GM21786 (cell line): Measurements from ENCODE around the gene THEM5.

Source experiments
- ATAC-seq: cut with Tn5 transposase; IDR thresholded peaks from one replicate; pipeline ENCODE4 v1.9.1; 2021; ENCODE audit not compliant: unreplicated experiment

THEM5 gene

GRCh38 chr1:151801846-151802245 is 51.7 kb downstream of the THEM5 start:
- no peak for ATAC-seq

GRCh38 chr1:151801310-151801820 is 52.1 kb downstream of the THEM5 start:
- no peak for ATAC-seq

DNA sequence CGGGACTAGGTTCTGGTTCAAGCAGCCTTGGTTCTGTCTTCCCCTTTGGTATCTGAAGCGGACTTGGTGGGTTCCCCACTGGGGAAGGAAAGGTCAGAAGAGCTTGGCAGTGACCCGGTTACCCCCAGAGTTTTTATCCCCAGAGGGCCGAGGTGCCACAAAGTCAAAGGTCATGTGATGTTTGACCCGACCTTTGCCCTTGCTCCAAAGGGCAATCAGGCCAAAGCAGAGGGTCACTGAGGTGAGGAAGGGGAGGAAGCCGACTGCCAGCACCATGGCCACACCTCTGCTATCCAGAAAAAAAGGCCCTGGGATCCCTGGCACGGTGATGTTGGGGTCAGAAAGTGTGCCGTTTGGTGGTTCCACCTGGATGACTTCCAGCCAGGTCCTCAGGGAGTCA is 52.7 kb downstream of the THEM5 start:
- ATAC-seq, result no peak

DNA sequence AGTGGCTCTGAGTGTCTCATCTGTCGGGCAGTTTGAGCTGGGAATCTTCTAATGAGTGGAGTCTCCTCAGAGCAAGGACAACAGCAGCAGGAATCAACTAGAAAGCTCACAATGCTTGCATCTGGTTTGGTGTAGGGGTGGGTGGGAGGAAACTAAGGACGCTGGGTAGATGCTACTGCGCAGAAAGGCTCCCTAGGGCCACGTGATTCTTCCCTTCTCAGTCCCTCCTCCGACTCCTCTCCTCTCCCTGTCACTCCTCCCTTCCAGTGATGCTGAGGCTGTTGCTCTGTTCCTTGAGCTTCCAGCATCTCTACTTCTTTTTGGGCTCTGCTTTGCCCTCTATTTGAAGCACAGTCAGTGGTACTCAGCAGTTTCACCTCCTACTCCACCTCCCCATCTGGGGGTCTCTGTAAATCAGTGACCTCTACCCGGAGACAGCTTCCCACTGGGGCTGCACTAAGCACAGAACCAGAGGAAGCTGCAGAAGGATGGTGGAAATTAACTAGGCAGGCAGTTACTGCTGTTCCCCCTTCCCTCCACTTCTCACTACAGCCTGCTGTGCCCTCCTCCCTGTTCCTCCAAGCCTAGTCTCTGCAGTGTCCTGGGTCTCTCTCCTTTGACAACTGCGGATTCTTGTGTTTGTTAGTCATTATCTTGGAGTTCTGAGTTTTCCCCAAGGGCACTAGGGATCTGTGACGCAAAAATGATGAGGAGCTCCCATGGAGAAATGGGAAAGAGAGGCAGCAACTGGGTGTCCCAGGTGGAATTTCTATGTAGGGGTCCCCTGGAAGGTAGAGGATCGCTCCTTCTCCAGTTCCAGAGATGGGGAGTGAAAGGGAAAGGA is 54.1 kb downstream of the THEM5 start:
- ATAC-seq, result no peak

GRCh38 chr1:151798571-151798970 is 54.9 kb downstream of the THEM5 start:
- ATAC-seq, result no peak
